ENCODE results near the gene HYLS1.

Gene HYLS1

DNA sequence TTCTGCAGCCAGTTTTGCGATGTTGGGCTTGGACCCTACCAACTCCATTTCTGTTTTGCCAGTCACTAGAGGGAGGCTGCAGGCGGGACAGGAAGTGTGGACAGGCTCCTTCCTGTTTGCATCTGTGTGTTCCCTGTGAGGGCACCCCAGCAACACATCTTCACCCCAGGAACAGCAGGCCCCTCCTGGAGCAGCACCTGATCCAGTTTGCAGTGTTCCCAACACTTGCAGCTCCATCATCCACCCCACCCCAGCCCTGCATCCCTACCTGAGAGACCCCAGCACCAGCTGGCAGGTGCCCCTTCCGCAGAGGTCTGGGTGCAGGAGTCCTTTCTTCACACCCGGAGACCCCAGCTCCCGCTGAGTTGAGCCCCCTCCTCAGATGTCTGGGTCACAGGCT is 51.0 kb downstream of the HYLS1 start:
- TF ChIP-seq, protein P1, sequence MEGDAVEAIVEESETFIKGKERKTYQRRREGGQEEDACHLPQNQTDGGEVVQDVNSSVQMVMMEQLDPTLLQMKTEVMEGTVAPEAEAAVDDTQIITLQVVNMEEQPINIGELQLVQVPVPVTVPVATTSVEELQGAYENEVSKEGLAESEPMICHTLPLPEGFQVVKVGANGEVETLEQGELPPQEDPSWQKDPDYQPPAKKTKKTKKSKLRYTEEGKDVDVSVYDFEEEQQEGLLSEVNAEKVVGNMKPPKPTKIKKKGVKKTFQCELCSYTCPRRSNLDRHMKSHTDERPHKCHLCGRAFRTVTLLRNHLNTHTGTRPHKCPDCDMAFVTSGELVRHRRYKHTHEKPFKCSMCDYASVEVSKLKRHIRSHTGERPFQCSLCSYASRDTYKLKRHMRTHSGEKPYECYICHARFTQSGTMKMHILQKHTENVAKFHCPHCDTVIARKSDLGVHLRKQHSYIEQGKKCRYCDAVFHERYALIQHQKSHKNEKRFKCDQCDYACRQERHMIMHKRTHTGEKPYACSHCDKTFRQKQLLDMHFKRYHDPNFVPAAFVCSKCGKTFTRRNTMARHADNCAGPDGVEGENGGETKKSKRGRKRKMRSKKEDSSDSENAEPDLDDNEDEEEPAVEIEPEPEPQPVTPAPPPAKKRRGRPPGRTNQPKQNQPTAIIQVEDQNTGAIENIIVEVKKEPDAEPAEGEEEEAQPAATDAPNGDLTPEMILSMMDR (conservative IDR thresholded peaks at IDR 0.05) = no peak
- TF ChIP-seq ZFX (IDR thresholded peaks at IDR 0.05) = no peak
- H3K27ac ChIP-seq = no peak overlapping the region

DNA sequence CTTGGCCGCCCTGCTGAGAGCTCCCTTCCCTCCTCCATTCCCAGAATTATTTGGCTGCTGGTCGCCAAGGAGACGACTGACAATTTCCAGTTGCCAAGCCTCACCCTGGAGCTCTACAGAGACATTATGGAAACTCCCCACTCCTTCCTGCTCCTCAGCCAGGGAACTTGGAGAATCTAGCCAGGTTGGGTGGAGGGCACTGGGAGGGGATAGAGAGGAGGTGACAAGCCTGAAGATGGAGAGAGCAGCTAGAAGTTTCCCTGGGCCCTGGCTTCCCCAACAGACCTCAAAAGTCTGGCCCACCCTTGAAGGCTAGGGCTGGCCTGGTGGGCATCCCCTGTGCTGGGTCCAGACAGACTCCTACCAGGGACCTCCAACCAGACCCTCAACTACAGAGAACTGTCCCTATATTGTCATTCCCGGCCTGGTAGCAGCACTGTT is 51.6 kb downstream of the HYLS1 start:
- no peak overlapping the region for H3K27ac ChIP-seq
- no peak for TF ChIP-seq ZFX (IDR thresholded peaks at IDR 0.05)
- TF ChIP-seq, protein P1 (conservative IDR thresholded peaks at IDR 0.05) = no peak

DNA sequence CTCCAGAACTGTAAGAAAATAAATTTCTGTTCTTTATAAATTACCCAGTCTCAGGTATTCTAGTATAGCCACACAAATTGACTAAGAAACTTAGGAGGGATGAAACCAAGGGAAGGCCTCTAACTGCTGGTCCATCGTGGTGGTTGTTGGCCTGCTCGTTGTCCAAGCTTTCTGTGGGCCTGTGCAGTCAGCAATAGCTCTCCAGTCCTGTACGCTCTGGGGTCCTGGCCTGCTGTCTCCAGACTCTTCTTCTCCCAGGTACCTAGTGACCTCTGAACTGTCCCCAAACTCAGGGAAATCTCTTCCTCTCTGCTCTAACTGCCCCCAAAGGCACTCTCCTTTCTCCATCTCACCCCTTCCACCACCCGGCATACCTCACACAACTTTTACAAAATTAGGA is 52.7 kb downstream of the HYLS1 start:
- no peak overlapping the region for H3K27ac ChIP-seq
- TF ChIP-seq, protein P1 (conservative IDR thresholded peaks at IDR 0.05) = no peak
- TF ChIP-seq ZFX (IDR thresholded peaks at IDR 0.05) = no peak

DNA sequence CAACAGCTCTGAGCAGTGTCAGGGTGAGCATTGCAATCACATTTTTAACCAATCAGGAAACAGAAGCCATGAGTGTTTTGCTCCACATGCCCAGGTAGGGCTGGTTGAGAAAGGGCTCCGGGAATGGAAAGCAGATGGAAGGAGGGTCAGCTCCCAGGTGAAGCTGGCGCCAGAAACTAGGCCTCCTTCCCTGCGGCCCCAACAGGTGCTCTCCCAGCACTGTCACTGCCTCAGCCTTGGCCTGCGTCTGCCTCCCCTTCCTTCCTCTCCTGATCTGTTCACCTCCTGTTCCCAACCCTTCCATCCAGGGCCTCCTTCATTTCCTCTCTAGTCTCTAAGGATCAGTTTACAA is 53.8 kb downstream of the HYLS1 start:
- TF ChIP-seq ZFX (IDR thresholded peaks at IDR 0.05) = no peak
- TF ChIP-seq, protein P1 (conservative IDR thresholded peaks at IDR 0.05) = no peak
- H3K27ac ChIP-seq = no peak overlapping the region

DNA sequence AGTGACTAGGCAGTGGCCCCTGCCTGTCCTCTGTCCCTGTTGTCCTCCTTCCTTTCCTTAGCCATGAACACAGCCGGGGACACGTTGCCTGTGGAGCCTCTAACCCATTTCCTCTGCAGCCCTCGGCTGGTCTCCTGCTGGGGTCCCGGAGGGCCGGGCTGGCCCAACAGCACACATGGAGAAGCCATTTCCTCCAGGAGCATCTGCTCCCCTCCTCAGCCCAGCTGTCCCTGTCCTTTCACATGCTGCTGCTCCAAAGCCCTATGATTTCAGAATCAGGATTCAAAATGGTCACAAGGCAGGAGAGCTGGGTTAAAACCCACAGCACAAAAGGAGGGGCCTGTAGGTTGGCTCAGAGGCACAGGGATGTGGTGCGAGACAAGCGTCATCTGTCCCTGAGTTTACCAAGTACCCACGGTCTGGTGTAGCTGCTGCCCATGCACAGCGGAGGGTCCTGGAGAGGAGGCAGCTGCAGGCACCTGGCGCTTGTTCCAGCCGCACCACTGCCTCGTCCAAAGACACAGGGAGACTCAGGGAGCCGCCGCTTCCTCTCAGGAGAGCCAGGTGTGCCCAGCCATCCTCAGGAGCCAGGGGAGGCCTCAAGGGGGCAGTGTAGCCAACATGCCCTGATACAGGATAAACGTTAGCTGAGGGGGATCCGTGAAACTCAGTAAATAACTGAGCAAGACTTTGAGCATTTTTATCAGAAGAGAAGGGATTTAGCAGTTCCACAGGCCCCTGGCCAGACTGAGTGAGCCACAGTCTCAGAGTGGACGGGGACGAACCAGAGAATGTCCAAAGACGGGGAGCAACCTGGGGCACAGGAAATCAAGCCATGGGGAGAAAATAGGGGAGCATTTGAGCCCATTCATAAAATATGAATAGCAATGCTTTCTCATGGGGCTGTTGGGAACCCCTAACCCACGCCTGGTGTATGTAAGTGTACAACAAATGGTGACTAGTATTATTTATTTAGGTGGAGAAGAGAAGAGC is 54.4 kb downstream of the HYLS1 start:
- H3K27ac ChIP-seq = no peak overlapping the region
- TF ChIP-seq, protein P1 (conservative IDR thresholded peaks at IDR 0.05) = peak; percentile 96
- TF ChIP-seq ZFX (IDR thresholded peaks at IDR 0.05) = no peak

DNA sequence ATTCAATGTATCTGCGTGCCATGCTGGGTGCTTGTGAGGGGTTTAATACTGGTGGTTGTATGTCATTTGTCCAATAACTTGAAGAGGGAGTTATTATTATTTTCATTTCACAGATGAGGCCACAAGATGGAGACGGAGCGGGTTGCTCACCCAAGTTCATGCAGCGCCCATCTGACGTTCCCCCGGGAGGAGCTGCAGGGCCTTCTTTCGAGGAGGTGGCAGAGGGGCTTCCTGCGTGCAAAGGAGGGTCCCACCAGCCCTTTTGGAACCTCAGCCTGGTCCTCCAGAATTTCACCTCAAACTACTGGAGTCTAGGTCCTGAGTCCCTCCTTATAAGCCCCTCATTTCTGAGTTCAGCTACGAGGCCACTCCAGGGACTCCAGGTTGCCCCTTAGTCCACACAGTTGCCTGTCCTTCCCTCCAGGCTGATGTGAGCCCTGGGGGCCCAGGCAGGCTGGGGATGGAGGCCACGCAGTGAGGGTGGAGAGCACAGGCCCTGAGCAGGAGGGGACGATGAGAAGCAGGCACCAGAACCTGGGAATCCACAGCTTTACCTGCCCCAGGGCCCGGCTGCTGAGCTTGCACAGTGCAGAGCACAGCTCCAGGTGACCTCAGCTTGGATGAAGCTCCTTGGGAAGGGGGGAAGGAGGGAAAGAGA is 55.4 kb downstream of the HYLS1 start:
- TF ChIP-seq, protein P1 (conservative IDR thresholded peaks at IDR 0.05) = no peak
- TF ChIP-seq ZFX (IDR thresholded peaks at IDR 0.05) = no peak
- H3K27ac ChIP-seq = no peak overlapping the region

Data from C4-2B (cell line).